Posterior cingulate gyrus (tissue), 11 donors: ENCODE measurements around the gene RBKS.
A peak's percentile ranks its signal among the peaks of the same experiment; 100 is the strongest.

Experiments
- DNase-seq, 10 donors: peaks; one replicate each; pipeline versions ENCODE4 v3.0.0 to v3.0.0-alpha.2; 2020 to 2021; ENCODE audit warnings: mixed read lengths in 3 of 10
- intact Hi-C: fragments of 100-400 bp; cut with DNase I; formaldehyde crosslinking; loops from one replicate; pipeline ENCODE4 v1.15.1; 2023

The RBKS gene

GRCh38 chr2:27805180-27805579 lies 85.0 kb downstream of the RBKS start:
- no peak for DNase-seq
- intact Hi-C loops: no loop called here

- DNase-seq: no peak
- intact Hi-C loops: no loop called here
Measured at GRCh38 chr2:27804146-27804545, 86.0 kb downstream of the RBKS start.

- no peak for DNase-seq
- intact Hi-C loops: no loop called here
Measured at GRCh38 chr2:27803046-27803445, 87.1 kb downstream of the RBKS start.

- intact Hi-C loops: no loop called here
- DNase-seq: no peak
Measured at GRCh38 chr2:27802547-27802946, 87.6 kb downstream of the RBKS start.

- intact Hi-C loops: no loop called here
Measured at GRCh38 chr2:27800856-27801255, 89.3 kb downstream of the RBKS start.

GRCh38 chr2:27799646-27800010 lies 90.6 kb downstream of the RBKS start:
- no peak for DNase-seq
- intact Hi-C loops: no loop called here

More at GRCh38 chr2:27800856-27801255, 89.3 kb downstream of the RBKS start:
- DNase-seq: no peak

- intact Hi-C loops: no loop called here
- peak in 5 of 10 donors; percentile 14 to 86 (median 73) for DNase-seq
Measured at GRCh38 chr2:27798948-27799645, 91.1 kb downstream of the RBKS start.

- no peak for DNase-seq
- intact Hi-C loops: no loop called here
Measured at GRCh38 chr2:27798486-27798885, 91.7 kb downstream of the RBKS start.

- intact Hi-C loops: no loop called here
- no peak for DNase-seq
Measured at GRCh38 chr2:27797841-27798240, 92.3 kb downstream of the RBKS start.

GRCh38 chr2:27796791-27797765 lies 93.1 kb downstream of the RBKS start:
- no peak for DNase-seq
- intact Hi-C loops: no loop called here

- intact Hi-C loops: no loop called here
- no peak for DNase-seq
Measured at GRCh38 chr2:27795868-27796277, 94.3 kb downstream of the RBKS start.

- DNase-seq: no peak
- intact Hi-C loops: no loop called here
Measured at GRCh38 chr2:27795093-27795834, 94.9 kb downstream of the RBKS start.

GRCh38 chr2:27792759-27793158 lies 97.4 kb downstream of the RBKS start:
- no peak for DNase-seq
- intact Hi-C loops: no loop called here

GRCh38 chr2:27790796-27791195 lies 99.4 kb downstream of the RBKS start:
- DNase-seq: no peak
- intact Hi-C loops: no loop called here

- DNase-seq: no peak
- intact Hi-C loops: no loop called here
Measured at GRCh38 chr2:27782701-27783100, 107.5 kb downstream of the RBKS start.

- no peak for DNase-seq
- intact Hi-C loops: no loop called here
Measured at GRCh38 chr2:27781496-27781895, 108.7 kb downstream of the RBKS start.

- DNase-seq: no peak
- intact Hi-C loops: no loop called here
Measured at GRCh38 chr2:27779417-27780055, 110.7 kb downstream of the RBKS start.

GRCh38 chr2:27776696-27777095 lies 113.5 kb downstream of the RBKS start:
- intact Hi-C loops: no loop called here
- no peak for DNase-seq

GRCh38 chr2:27776097-27776496 lies 114.1 kb downstream of the RBKS start:
- DNase-seq: peak in 4 of 10 donors; percentile 26 to 86 (median 56)
- intact Hi-C loops: no loop called here

GRCh38 chr2:27773959-27774358 lies 116.2 kb downstream of the RBKS start:
- no peak for DNase-seq
- intact Hi-C loops: no loop called here

- DNase-seq: no peak
- intact Hi-C loops: no loop called here
Measured at GRCh38 chr2:27772804-27773203, 117.4 kb downstream of the RBKS start.
